Fibroblast of skin of right biceps (primary cell): Measurements from ENCODE around the gene ORAI3.

ENCODE experiments used
- DNase-seq: peaks from one replicate; pipeline ENCODE4 v3.0.0-alpha.2; 2013

The ORAI3 gene

GRCh38 chr16:30948667-30949649 is at the start of gene ORAI3:
Gene ORAI3, plus strand, starts transcription at chr16:30949068. Its CDS starts 222 bp downstream, at chr16:30949290.
- peak; percentile 53 for DNase-seq

- DNase-seq, result no peak
Measured at GRCh38 chr16:30899794-30900193, 49.1 kb upstream of the ORAI3 start.

- DNase-seq, result no peak
Measured at GRCh38 chr16:30900588-30900987, 48.3 kb upstream of the ORAI3 start.

- DNase-seq, result no peak
Measured at GRCh38 chr16:30901201-30902028, 47.5 kb upstream of the ORAI3 start.

- DNase-seq, result peak; percentile 67
Measured at GRCh38 chr16:30902029-30902972, 46.6 kb upstream of the ORAI3 start.

GRCh38 chr16:30903002-30903401 is 45.9 kb upstream of the ORAI3 start:
- no peak for DNase-seq

- DNase-seq, result peak; percentile 37
Measured at GRCh38 chr16:30903596-30903995, 45.3 kb upstream of the ORAI3 start.

- DNase-seq, result no peak
Measured at GRCh38 chr16:30904114-30904780, 44.6 kb upstream of the ORAI3 start.

GRCh38 chr16:30907064-30907463 is 41.8 kb upstream of the ORAI3 start:
- DNase-seq, result no peak

GRCh38 chr16:30910427-30911029 is 38.3 kb upstream of the ORAI3 start:
- DNase-seq, result no peak

- DNase-seq, result no peak
Measured at GRCh38 chr16:30912794-30913412, 36.0 kb upstream of the ORAI3 start.

- no peak for DNase-seq
Measured at GRCh38 chr16:30914830-30915229, 34.0 kb upstream of the ORAI3 start.

- DNase-seq, result no peak
Measured at GRCh38 chr16:30918614-30919013, 30.3 kb upstream of the ORAI3 start.

GRCh38 chr16:30920891-30921290 is 28.0 kb upstream of the ORAI3 start:
- no peak for DNase-seq

- no peak for DNase-seq
Measured at GRCh38 chr16:30921459-30921747, 27.5 kb upstream of the ORAI3 start.

GRCh38 chr16:30921748-30922419 is 27.0 kb upstream of the ORAI3 start:
- DNase-seq, result peak; percentile 87

GRCh38 chr16:30922420-30922959 is 26.4 kb upstream of the ORAI3 start:
- DNase-seq, result peak; percentile 100

- DNase-seq, result peak; percentile 100
Measured at GRCh38 chr16:30922960-30923535, 25.8 kb upstream of the ORAI3 start.

- no peak for DNase-seq
Measured at GRCh38 chr16:30923554-30924075, 25.3 kb upstream of the ORAI3 start, which contains the start of gene FBXL19. Gene FBXL19, plus strand, starts transcription at chr16:30923572. Its CDS starts 2,183 bp downstream, at chr16:30925755.
